ENCODE data around the gene BCAS1.

Gene BCAS1

GRCh38 chr20:54091120-54091480 is 20.7 kb upstream of the BCAS1 start:
- Histone ChIP-seq H3K4me1 (ENCODE audit: insufficient read depth, low read length) (no peaks in the 10 kb centered on the region), H3K27ac (ENCODE audit: low read length) (no peak overlapping the region), H3K4me3 (ENCODE audit: low read depth in 1 of 2, low read length in 2 of 2) (no peak overlapping the region), H3K4me2 (ENCODE audit: insufficient read depth, low read length) (no peak overlapping the region), H3K9ac (ENCODE audit: low read depth, low read length) (no peak overlapping the region), H3K27me3 (ENCODE audit: insufficient read depth, low read length, poor library complexity) (peaks cover 5% of the 10 kb centered on the region), H3K9me3 (ENCODE audit: insufficient read depth, low read length, severe bottlenecking) (no peaks in the 10 kb centered on the region), H2AFZ (ENCODE audit: low read depth, low read length) (no peak overlapping the region), H3K36me3 (ENCODE audit: insufficient read depth, low read length) (no peaks in the 10 kb centered on the region), H3K79me2 (ENCODE audit: insufficient read depth, low read length) (no peaks in the 10 kb centered on the region), H4K20me1 (ENCODE audit: insufficient read depth, low read length) (no peaks in the 10 kb centered on the region)
- no peak for DNase-seq
- ATAC-seq (ENCODE audit: insufficient read depth, low read depth): no peak
- no peak for TF ChIP-seq EZH2 (IDR thresholded peaks at IDR 0.05; ENCODE audit: borderline replicate concordance, low read depth, low read length, severe bottlenecking)
- TF ChIP-seq CTCF (IDR thresholded peaks at IDR 0.05; ENCODE audit: borderline replicate concordance, extremely low read depth, low read length, poor library complexity, severe bottlenecking): no peak

GRCh38 chr20:54090230-54091119 is 20.1 kb upstream of the BCAS1 start:
- no peaks in the 10 kb centered on the region for H4K20me1 ChIP-seq (ENCODE audit: insufficient read depth, low read length)
- ATAC-seq (ENCODE audit: insufficient read depth, low read depth): no peak
- no peak overlapping the region for H3K4me3 ChIP-seq (ENCODE audit: low read depth in 1 of 2, low read length in 2 of 2)
- H3K79me2 ChIP-seq (ENCODE audit: insufficient read depth, low read length): no peaks in the 10 kb centered on the region
- no peak overlapping the region for H3K4me2 ChIP-seq (ENCODE audit: insufficient read depth, low read length)
- TF ChIP-seq CTCF (IDR thresholded peaks at IDR 0.05; ENCODE audit: borderline replicate concordance, extremely low read depth, low read length, poor library complexity, severe bottlenecking) (no peak), EZH2 (IDR thresholded peaks at IDR 0.05; ENCODE audit: borderline replicate concordance, low read depth, low read length, severe bottlenecking) (no peak)
- peaks cover 5% of the 10 kb centered on the region for H3K27me3 ChIP-seq (ENCODE audit: insufficient read depth, low read length, poor library complexity)
- no peak overlapping the region for H3K27ac ChIP-seq (ENCODE audit: low read length)
- H3K36me3 ChIP-seq (ENCODE audit: insufficient read depth, low read length): no peaks in the 10 kb centered on the region
- H3K4me1 ChIP-seq (ENCODE audit: insufficient read depth, low read length): no peaks in the 10 kb centered on the region
- no peak overlapping the region for H3K9ac ChIP-seq (ENCODE audit: low read depth, low read length)
- DNase-seq: no peak
- H3K9me3 ChIP-seq (ENCODE audit: insufficient read depth, low read length, severe bottlenecking): no peaks in the 10 kb centered on the region
- H2AFZ ChIP-seq (ENCODE audit: low read depth, low read length): no peak overlapping the region

- ATAC-seq (ENCODE audit: insufficient read depth, low read depth) (no peak), DNase-seq (no peak)
- H2AFZ ChIP-seq (ENCODE audit: low read depth, low read length): no peak overlapping the region
- no peak overlapping the region for H3K27ac ChIP-seq (ENCODE audit: low read length)
- no peak overlapping the region for H3K9ac ChIP-seq (ENCODE audit: low read depth, low read length)
- no peak overlapping the region for H3K4me2 ChIP-seq (ENCODE audit: insufficient read depth, low read length)
- H3K4me1 ChIP-seq (ENCODE audit: insufficient read depth, low read length): no peaks in the 10 kb centered on the region
- H3K36me3 ChIP-seq (ENCODE audit: insufficient read depth, low read length): no peaks in the 10 kb centered on the region
- no peak for TF ChIP-seq CTCF (IDR thresholded peaks at IDR 0.05; ENCODE audit: borderline replicate concordance, extremely low read depth, low read length, poor library complexity, severe bottlenecking)
- TF ChIP-seq EZH2 (IDR thresholded peaks at IDR 0.05; ENCODE audit: borderline replicate concordance, low read depth, low read length, severe bottlenecking): no peak
- no peaks in the 10 kb centered on the region for H3K9me3 ChIP-seq (ENCODE audit: insufficient read depth, low read length, severe bottlenecking)
- H3K79me2 ChIP-seq (ENCODE audit: insufficient read depth, low read length): no peaks in the 10 kb centered on the region
- no peaks in the 10 kb centered on the region for H4K20me1 ChIP-seq (ENCODE audit: insufficient read depth, low read length)
- no peak overlapping the region for H3K4me3 ChIP-seq (ENCODE audit: low read depth in 1 of 2, low read length in 2 of 2)
- peaks cover 5% of the 10 kb centered on the region for H3K27me3 ChIP-seq (ENCODE audit: insufficient read depth, low read length, poor library complexity)
These were observed 18.0 kb upstream of the BCAS1 start for GRCh38 chr20:54088430-54088829.

Data from DND-41 (cell line).